Keratinocyte (primary cell): Measurements from ENCODE around the gene CAP2.

ENCODE experiments used
- CTCF ChIP-seq, 3 experiments: IDR thresholded peaks in 1 of 3; conservative IDR thresholded peaks in 1 of 3; optimal IDR thresholded peaks in 1 of 3; 2 replicates in 2 of 3; 3 replicates in 1 of 3; pipeline versions ENCODE3 to v1.5.1; 2011; ENCODE audit warnings: low read length in 3 of 3, mild to moderate bottlenecking in 3 of 3, moderate library complexity in 2 of 3, control low read depth in 1 of 3, inconsistent platforms in 1 of 3; ENCODE audit not compliant: insufficient read depth in 2 of 3; ENCODE audit errors: extremely low read depth in 1 of 3
- EZH2 ChIP-seq: IDR thresholded peaks from one replicate; pipeline ENCODE4 v1.6.1; 2012; ENCODE audit warnings: inconsistent platforms, mild to moderate bottlenecking, low read length, moderate library complexity

GRCh38 chr6:17415321-17415720, 21.9 kb downstream of the CAP2 start:
- TF ChIP-seq CTCF (optimal IDR thresholded peaks at IDR 0.05 in 1 of 3, IDR thresholded peaks at IDR 0.05 in 1 of 3, conservative IDR thresholded peaks at IDR 0.05 in 1 of 3; ENCODE audit: extremely low read depth in 1 of 3, insufficient read depth in 2 of 3, low read length in 3 of 3) (no peak), EZH2 (no peak)
